ENCODE measurements around the gene CCDC18. TPM values are rescaled to one million over a fixed set of nuclear protein-coding genes. Genes with fewer than 3 reads are reported as not detected.

The CCDC18 gene
- total RNA-seq, 1 experiment from 2014 or later, result 23.0 TPM

DNA sequence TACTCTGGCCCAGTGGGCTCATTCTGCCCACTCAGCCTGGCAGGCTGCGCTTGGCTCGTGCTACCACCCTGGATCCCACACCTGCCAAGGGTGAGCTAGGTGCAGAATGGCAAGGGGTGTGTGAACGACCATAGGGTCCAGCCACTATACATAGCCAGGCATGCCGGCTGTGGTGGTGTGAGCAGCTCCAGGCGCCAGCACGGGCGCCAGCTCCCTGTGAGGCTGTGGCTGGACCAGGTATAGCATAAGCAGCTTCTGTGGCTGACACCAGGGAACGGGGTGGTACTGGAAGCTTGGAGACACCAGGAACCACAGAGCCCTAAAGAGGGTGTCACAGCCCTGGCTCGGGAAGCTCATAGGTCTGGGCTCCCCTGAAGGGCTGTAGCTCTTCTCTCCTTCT, 18.6 kb downstream of the CCDC18 start:
- Mint-ChIP-seq H3K27ac (no peak overlapping the region), H3K27me3 (ENCODE audit: low read depth) (no peaks in the 10 kb centered on the region), H3K9me3 (peaks cover 9% of the 10 kb centered on the region), H3K4me1 (no peaks in the 10 kb centered on the region), H3K4me3 (no peak overlapping the region), H3K36me3 (peaks cover 36% of the 10 kb centered on the region)
- CTCF ChIA-PET, result no interaction called here
- POLR2A ChIA-PET, result no interaction called here
- TF ChIP-seq ZBTB21 (CRISPR knock-in tag; IDR thresholded peaks at IDR 0.05; ENCODE audit: borderline replicate concordance), result no peak
- ATAC-seq (no peak; the same call in 1 of the 2 replicates), DNase-seq (ENCODE audit: low spot score) (no peak)

DNA sequence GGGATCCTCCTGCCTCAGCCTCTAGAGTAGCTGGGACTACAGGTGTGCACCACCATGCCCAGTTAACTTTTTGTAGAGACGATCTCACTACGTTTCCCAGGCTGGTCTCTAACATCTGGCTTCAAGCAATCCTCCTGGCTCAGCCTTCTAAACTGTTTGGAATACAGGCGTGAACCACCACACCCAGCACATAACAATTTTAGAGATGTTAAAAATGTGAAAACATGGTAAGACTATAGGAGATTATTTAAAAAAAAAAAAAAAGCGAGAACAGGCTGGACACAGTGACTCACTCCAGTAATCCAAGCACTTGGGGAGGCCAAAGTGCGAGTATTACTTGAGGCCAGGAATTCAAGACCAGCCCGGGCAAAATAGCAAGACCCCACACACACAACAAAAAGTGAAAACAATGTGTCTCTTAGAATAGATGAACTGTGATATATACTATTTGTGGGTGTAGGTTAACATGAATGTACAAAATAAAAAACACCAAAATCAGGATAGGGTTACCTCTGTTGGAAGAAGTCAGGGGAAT, 19.6 kb downstream of the CCDC18 start:
- no peaks in the 10 kb centered on the region for H3K27me3 Mint-ChIP-seq (ENCODE audit: low read depth)
- POLR2A ChIA-PET, result no interaction called here
- DNase-seq (ENCODE audit: low spot score) (no peak), ATAC-seq (no peak)
- no peak overlapping the region for H3K27ac Mint-ChIP-seq
- no peak for TF ChIP-seq TP53 (CRISPR knock-in tag; IDR thresholded peaks at IDR 0.05)
- no peak for TF ChIP-seq SMAD4 (CRISPR knock-in tag; IDR thresholded peaks at IDR 0.05)
- no peak for TF ChIP-seq PRRX2 (CRISPR knock-in tag; IDR thresholded peaks at IDR 0.05)
- TF ChIP-seq MXD4 (CRISPR knock-in tag; IDR thresholded peaks at IDR 0.05; ENCODE audit: borderline replicate concordance), result no peak
- TF ChIP-seq, protein P1, sequence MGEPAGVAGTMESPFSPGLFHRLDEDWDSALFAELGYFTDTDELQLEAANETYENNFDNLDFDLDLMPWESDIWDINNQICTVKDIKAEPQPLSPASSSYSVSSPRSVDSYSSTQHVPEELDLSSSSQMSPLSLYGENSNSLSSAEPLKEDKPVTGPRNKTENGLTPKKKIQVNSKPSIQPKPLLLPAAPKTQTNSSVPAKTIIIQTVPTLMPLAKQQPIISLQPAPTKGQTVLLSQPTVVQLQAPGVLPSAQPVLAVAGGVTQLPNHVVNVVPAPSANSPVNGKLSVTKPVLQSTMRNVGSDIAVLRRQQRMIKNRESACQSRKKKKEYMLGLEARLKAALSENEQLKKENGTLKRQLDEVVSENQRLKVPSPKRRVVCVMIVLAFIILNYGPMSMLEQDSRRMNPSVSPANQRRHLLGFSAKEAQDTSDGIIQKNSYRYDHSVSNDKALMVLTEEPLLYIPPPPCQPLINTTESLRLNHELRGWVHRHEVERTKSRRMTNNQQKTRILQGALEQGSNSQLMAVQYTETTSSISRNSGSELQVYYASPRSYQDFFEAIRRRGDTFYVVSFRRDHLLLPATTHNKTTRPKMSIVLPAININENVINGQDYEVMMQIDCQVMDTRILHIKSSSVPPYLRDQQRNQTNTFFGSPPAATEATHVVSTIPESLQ (CRISPR knock-in tag; IDR thresholded peaks at IDR 0.05), result no peak
- no peak for TF ChIP-seq ZNF396 (CRISPR knock-in tag; IDR thresholded peaks at IDR 0.05; ENCODE audit: borderline replicate concordance)
- TF ChIP-seq, protein P2, sequence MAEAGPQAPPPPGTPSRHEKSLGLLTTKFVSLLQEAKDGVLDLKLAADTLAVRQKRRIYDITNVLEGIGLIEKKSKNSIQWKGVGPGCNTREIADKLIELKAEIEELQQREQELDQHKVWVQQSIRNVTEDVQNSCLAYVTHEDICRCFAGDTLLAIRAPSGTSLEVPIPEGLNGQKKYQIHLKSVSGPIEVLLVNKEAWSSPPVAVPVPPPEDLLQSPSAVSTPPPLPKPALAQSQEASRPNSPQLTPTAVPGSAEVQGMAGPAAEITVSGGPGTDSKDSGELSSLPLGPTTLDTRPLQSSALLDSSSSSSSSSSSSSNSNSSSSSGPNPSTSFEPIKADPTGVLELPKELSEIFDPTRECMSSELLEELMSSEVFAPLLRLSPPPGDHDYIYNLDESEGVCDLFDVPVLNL (CRISPR knock-in tag; IDR thresholded peaks at IDR 0.05; ENCODE audit: borderline replicate concordance, low read depth), result no peak
- no peak for TF ChIP-seq NFE2L1 (CRISPR knock-in tag; IDR thresholded peaks at IDR 0.05)
- no peak for TF ChIP-seq ZNF671 (CRISPR knock-in tag; IDR thresholded peaks at IDR 0.05)
- no peak for TF ChIP-seq RELA (CRISPR knock-in tag; IDR thresholded peaks at IDR 0.05; ENCODE audit: borderline replicate concordance)
- TF ChIP-seq ESRRA (CRISPR knock-in tag; IDR thresholded peaks at IDR 0.05; ENCODE audit: borderline replicate concordance), result no peak
- TF ChIP-seq MYBL2 (CRISPR knock-in tag; IDR thresholded peaks at IDR 0.05), result no peak
- TF ChIP-seq ZNF416 (CRISPR knock-in tag; IDR thresholded peaks at IDR 0.05), result no peak
- TF ChIP-seq ZNF423 (CRISPR knock-in tag; IDR thresholded peaks at IDR 0.05), result no peak
- TF ChIP-seq, protein P3, sequence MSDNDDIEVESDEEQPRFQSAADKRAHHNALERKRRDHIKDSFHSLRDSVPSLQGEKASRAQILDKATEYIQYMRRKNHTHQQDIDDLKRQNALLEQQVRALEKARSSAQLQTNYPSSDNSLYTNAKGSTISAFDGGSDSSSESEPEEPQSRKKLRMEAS (CRISPR knock-in tag; IDR thresholded peaks at IDR 0.05), result no peak
- no peak for TF ChIP-seq JAZF1 (CRISPR knock-in tag; IDR thresholded peaks at IDR 0.05)
- TF ChIP-seq, protein P4, sequence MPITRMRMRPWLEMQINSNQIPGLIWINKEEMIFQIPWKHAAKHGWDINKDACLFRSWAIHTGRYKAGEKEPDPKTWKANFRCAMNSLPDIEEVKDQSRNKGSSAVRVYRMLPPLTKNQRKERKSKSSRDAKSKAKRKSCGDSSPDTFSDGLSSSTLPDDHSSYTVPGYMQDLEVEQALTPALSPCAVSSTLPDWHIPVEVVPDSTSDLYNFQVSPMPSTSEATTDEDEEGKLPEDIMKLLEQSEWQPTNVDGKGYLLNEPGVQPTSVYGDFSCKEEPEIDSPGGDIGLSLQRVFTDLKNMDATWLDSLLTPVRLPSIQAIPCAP (CRISPR knock-in tag; IDR thresholded peaks at IDR 0.05), result no peak
- TF ChIP-seq ELF4 (CRISPR knock-in tag; IDR thresholded peaks at IDR 0.05; ENCODE audit: low read depth), result no peak
- peaks cover 30% of the 10 kb centered on the region for H3K36me3 Mint-ChIP-seq
- no peaks in the 10 kb centered on the region for H3K4me1 Mint-ChIP-seq
- no peak overlapping the region for H3K4me3 Mint-ChIP-seq
- CTCF ChIA-PET, result no interaction called here
- peaks cover 9% of the 10 kb centered on the region for H3K9me3 Mint-ChIP-seq

DNA sequence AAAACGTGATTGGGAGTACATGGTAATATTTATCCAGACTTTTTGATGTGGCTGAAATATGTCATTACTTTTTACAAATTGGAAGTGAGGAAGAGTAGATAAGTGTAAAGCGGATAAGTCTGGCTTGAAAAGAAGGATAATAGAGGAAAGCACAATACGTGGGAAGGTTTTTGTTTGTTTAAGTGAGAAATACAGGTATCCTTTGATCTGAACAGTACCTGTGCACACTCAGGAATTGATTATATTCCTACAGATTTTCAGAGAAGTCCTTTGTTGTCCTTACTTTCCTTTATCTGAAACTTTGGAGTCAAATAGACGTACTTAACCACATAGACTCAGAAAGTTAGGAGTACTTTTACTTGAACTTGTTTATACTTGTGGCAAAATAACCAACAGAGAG, 20.2 kb downstream of the CCDC18 start:
- peaks cover 26% of the 10 kb centered on the region for H3K36me3 Mint-ChIP-seq
- CTCF ChIA-PET, result no interaction called here
- DNase-seq (ENCODE audit: low spot score), result no peak
- no peaks in the 10 kb centered on the region for H3K27me3 Mint-ChIP-seq (ENCODE audit: low read depth)
- H3K4me1 Mint-ChIP-seq, result no peaks in the 10 kb centered on the region
- POLR2A ChIA-PET, result no interaction called here
- no peak for ATAC-seq
- no peak overlapping the region for H3K27ac Mint-ChIP-seq
- H3K4me3 Mint-ChIP-seq, result no peak overlapping the region
- H3K9me3 Mint-ChIP-seq, result peaks cover 9% of the 10 kb centered on the region
- TF ChIP-seq NFE2L1 (CRISPR knock-in tag; IDR thresholded peaks at IDR 0.05) (no peak), TEAD4 (CRISPR knock-in tag; IDR thresholded peaks at IDR 0.05) (no peak), IRF2 (CRISPR knock-in tag; IDR thresholded peaks at IDR 0.05; ENCODE audit: borderline replicate concordance, low read depth) (no peak), ATF1 (CRISPR knock-in tag; IDR thresholded peaks at IDR 0.05) (no peak), TEAD1 (CRISPR knock-in tag; IDR thresholded peaks at IDR 0.05) (no peak), RORB (CRISPR knock-in tag; IDR thresholded peaks at IDR 0.05) (no peak)
- TF ChIP-seq, protein P5, sequence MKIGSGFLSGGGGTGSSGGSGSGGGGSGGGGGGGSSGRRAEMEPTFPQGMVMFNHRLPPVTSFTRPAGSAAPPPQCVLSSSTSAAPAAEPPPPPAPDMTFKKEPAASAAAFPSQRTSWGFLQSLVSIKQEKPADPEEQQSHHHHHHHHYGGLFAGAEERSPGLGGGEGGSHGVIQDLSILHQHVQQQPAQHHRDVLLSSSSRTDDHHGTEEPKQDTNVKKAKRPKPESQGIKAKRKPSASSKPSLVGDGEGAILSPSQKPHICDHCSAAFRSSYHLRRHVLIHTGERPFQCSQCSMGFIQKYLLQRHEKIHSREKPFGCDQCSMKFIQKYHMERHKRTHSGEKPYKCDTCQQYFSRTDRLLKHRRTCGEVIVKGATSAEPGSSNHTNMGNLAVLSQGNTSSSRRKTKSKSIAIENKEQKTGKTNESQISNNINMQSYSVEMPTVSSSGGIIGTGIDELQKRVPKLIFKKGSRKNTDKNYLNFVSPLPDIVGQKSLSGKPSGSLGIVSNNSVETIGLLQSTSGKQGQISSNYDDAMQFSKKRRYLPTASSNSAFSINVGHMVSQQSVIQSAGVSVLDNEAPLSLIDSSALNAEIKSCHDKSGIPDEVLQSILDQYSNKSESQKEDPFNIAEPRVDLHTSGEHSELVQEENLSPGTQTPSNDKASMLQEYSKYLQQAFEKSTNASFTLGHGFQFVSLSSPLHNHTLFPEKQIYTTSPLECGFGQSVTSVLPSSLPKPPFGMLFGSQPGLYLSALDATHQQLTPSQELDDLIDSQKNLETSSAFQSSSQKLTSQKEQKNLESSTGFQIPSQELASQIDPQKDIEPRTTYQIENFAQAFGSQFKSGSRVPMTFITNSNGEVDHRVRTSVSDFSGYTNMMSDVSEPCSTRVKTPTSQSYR (CRISPR knock-in tag; IDR thresholded peaks at IDR 0.05), result no peak
- TF ChIP-seq, protein P6, sequence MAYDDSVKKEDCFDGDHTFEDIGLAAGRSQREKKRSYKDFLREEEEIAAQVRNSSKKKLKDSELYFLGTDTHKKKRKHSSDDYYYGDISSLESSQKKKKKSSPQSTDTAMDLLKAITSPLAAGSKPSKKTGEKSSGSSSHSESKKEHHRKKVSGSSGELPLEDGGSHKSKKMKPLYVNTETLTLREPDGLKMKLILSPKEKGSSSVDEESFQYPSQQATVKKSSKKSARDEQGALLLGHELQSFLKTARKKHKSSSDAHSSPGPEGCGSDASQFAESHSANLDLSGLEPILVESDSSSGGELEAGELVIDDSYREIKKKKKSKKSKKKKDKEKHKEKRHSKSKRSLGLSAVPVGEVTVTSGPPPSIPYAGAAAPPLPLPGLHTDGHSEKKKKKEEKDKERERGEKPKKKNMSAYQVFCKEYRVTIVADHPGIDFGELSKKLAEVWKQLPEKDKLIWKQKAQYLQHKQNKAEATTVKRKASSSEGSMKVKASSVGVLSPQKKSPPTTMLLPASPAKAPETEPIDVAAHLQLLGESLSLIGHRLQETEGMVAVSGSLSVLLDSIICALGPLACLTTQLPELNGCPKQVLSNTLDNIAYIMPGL (CRISPR knock-in tag; IDR thresholded peaks at IDR 0.05), result no peak

Data from WTC11 (cell line).